ENCODE measurements around the gene DENND6B. TPM values are rescaled to one million over a fixed set of nuclear protein-coding genes. Genes with fewer than 3 reads are reported as not detected.

Gene DENND6B
- polyA plus RNA-seq, 1 donor from 2014 or later, result 51.0 TPM

GRCh38 chr22:50287731-50288130 lies 39.1 kb downstream of the DENND6B start:
- peaks cover 10% of the 10 kb centered on the region for H3K79me2 ChIP-seq (replicated peaks; ENCODE audit: insufficient read depth, low read length)
- no peaks in the 10 kb centered on the region for H3K9me3 ChIP-seq (ENCODE audit: low read length)
- no peak overlapping the region for H3K4me3 ChIP-seq (ENCODE audit: low read length)
- no peaks in the 10 kb centered on the region for H3K27me3 ChIP-seq (ENCODE audit: insufficient read depth, low read depth, low read length)
- no peak overlapping the region for H3K27ac ChIP-seq (ENCODE audit: low read length)
- H4K20me1 ChIP-seq (ENCODE audit: insufficient read depth), result peaks cover 3% of the 10 kb centered on the region
- H3F3A ChIP-seq (ENCODE audit: insufficient read depth, low read length, poor library complexity, severe bottlenecking), result no peaks in the 10 kb centered on the region
- TF ChIP-seq MXI1 (conservative IDR thresholded peaks at IDR 0.05; ENCODE audit: poor library complexity, severe bottlenecking) (no peak), RAD21 (conservative IDR thresholded peaks at IDR 0.05) (no peak), SMC3 (conservative IDR thresholded peaks at IDR 0.05; ENCODE audit: poor library complexity) (no peak), EP300 (conservative IDR thresholded peaks at IDR 0.05; ENCODE audit: poor library complexity, severe bottlenecking) (no peak), POLR2AphosphoS5 (IDR thresholded peaks at IDR 0.05) (no peak), EZH2 (IDR thresholded peaks at IDR 0.05; ENCODE audit: borderline replicate concordance, insufficient read depth, low read length, poor library complexity, severe bottlenecking) (no peak), TAF1 (IDR thresholded peaks at IDR 0.05; ENCODE audit: low read depth) (no peak), REST (IDR thresholded peaks at IDR 0.05; ENCODE audit: borderline replicate concordance) (no peak)
- TF ChIP-seq, protein P1, sequence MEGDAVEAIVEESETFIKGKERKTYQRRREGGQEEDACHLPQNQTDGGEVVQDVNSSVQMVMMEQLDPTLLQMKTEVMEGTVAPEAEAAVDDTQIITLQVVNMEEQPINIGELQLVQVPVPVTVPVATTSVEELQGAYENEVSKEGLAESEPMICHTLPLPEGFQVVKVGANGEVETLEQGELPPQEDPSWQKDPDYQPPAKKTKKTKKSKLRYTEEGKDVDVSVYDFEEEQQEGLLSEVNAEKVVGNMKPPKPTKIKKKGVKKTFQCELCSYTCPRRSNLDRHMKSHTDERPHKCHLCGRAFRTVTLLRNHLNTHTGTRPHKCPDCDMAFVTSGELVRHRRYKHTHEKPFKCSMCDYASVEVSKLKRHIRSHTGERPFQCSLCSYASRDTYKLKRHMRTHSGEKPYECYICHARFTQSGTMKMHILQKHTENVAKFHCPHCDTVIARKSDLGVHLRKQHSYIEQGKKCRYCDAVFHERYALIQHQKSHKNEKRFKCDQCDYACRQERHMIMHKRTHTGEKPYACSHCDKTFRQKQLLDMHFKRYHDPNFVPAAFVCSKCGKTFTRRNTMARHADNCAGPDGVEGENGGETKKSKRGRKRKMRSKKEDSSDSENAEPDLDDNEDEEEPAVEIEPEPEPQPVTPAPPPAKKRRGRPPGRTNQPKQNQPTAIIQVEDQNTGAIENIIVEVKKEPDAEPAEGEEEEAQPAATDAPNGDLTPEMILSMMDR (IDR thresholded peaks at IDR 0.05; ENCODE audit: poor library complexity, severe bottlenecking), result no peak
- H3K36me3 ChIP-seq (ENCODE audit: insufficient read depth, low read length), result no peaks in the 10 kb centered on the region
- H3K4me2 ChIP-seq (ENCODE audit: low read length), result no peak overlapping the region
- H2AFZ ChIP-seq (ENCODE audit: low read depth, low read length), result no peak overlapping the region
- H3K9me2 ChIP-seq (ENCODE audit: insufficient read depth, low read length), result no peaks in the 10 kb centered on the region
- no peak overlapping the region for H3K9ac ChIP-seq (ENCODE audit: low read length)

- peaks cover 5% of the 10 kb centered on the region for H3K79me2 ChIP-seq (replicated peaks; ENCODE audit: insufficient read depth, low read length)
- H3K4me3 ChIP-seq (ENCODE audit: low read length), result no peak overlapping the region
- no peak overlapping the region for H3K27ac ChIP-seq (ENCODE audit: low read length)
- H3K9me2 ChIP-seq (ENCODE audit: insufficient read depth, low read length), result no peaks in the 10 kb centered on the region
- no peaks in the 10 kb centered on the region for H3K27me3 ChIP-seq (ENCODE audit: insufficient read depth, low read depth, low read length)
- TF ChIP-seq POLR2AphosphoS5 (IDR thresholded peaks at IDR 0.05) (no peak), REST (IDR thresholded peaks at IDR 0.05; ENCODE audit: borderline replicate concordance) (no peak)
- no peak overlapping the region for H2AFZ ChIP-seq (ENCODE audit: low read depth, low read length)
- H3K9me3 ChIP-seq (ENCODE audit: low read length), result no peaks in the 10 kb centered on the region
- no peaks in the 10 kb centered on the region for H3F3A ChIP-seq (ENCODE audit: insufficient read depth, low read length, poor library complexity, severe bottlenecking)
- no peaks in the 10 kb centered on the region for H3K36me3 ChIP-seq (ENCODE audit: insufficient read depth, low read length)
- H3K4me2 ChIP-seq (ENCODE audit: low read length), result no peak overlapping the region
- no peaks in the 10 kb centered on the region for H4K20me1 ChIP-seq (ENCODE audit: insufficient read depth)
- no peak overlapping the region for H3K9ac ChIP-seq (ENCODE audit: low read length)
Observed at GRCh38 chr22:50286701-50287318, 40.0 kb downstream of the DENND6B start.
